GM12801 (cell line): ENCODE data around the gene ERVW-1.

Source experiments
- TF ChIP-seq, protein P1 (sequence below): IDR thresholded peaks from one replicate; pipeline ENCODE4 v1.5.1; 2011; ENCODE audit warnings: control low read depth; ENCODE audit not compliant: insufficient read length; ENCODE audit errors: extremely low read depth

The ERVW-1 gene

DNA sequence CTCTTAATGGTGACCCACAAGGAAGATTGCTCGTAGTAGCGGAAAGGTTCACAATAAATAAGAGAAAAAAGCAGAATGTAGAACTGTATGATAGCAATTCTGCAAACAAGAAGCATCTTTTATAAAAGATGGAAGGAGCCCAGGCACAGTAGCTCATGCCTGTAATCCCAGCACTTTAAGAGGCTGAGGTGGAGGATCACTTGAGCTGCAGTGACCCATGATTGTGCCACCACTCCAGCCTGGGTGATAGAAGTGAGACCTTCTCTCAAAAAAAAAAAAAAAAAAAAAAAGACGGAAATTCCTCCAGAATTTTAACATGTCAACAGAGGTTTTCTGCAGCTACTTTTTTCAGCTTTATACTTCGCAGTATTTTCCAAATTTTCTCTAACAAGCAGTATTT is 17.2 kb downstream of the ERVW-1 start:
- TF ChIP-seq, protein P1, sequence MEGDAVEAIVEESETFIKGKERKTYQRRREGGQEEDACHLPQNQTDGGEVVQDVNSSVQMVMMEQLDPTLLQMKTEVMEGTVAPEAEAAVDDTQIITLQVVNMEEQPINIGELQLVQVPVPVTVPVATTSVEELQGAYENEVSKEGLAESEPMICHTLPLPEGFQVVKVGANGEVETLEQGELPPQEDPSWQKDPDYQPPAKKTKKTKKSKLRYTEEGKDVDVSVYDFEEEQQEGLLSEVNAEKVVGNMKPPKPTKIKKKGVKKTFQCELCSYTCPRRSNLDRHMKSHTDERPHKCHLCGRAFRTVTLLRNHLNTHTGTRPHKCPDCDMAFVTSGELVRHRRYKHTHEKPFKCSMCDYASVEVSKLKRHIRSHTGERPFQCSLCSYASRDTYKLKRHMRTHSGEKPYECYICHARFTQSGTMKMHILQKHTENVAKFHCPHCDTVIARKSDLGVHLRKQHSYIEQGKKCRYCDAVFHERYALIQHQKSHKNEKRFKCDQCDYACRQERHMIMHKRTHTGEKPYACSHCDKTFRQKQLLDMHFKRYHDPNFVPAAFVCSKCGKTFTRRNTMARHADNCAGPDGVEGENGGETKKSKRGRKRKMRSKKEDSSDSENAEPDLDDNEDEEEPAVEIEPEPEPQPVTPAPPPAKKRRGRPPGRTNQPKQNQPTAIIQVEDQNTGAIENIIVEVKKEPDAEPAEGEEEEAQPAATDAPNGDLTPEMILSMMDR: no peak

DNA sequence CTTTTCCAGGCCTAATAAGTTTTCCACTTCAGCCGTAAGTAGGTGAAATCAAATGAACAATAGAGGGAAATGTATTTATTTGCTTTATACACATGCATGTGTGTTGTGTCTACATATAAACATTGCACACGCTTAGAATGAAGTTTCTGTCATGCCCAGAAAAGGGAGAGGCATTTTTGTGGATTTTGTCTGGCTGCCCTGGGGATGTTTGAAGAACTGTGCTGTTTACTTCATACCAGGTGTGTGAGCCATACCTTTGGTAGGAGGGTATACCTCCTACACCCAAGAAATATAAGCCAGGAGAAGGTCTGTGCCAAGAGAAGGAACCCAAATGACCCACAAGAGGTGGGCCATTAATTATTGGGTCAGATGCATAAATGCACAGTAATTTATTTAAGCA is 17.6 kb downstream of the ERVW-1 start:
- TF ChIP-seq, protein P1: no peak

DNA sequence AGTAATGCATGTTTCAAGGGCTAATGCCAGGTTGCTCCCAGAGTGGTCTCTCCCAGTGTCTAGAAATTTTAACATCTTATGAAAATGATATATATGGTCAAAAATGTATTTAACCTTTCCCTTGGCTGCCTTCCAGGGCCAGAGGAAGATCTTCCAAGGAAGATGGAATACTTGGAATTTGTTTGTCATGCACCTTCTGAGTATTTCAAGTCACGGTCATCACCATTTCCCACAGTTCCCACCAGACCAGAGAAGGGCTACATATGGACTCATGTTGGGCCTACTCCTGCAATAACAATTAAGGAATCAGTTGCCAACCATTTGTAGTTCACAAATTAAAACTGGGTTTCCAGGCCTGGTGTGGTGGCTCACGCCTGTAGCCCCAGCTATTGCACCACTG is 21.5 kb downstream of the ERVW-1 start:
- TF ChIP-seq, protein P1: no peak

GRCh38 chr7:92451645-92452044 is 26.1 kb downstream of the ERVW-1 start:
- TF ChIP-seq, protein P1: no peak

DNA sequence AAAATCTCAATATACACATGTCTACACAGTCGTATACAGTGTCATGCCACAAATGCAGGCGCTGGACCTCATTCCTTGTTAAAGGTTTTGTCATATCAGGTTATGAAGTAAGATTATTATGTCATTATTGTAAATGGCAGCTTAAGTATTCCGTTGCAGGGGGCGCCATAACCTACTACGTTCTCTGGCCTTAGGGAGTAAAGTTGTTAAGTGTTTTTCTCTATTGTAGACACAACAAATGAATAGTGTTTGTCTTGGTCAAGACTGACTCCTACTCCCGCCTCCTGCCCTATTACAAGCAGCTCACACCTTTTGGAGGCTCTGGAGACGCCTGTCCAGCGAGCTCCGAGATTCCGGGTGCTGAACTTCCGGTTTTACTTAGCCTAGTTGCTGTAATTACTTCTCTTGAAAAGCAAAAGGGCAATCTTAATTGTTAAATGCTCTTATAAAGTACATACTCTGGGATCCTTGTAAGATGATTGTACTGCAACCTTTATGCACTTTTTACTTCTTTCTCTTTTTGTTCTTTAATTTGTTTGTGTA is 29.5 kb downstream of the ERVW-1 start:
- TF ChIP-seq, protein P1: no peak

GRCh38 chr7:92447345-92448204 is 30.2 kb downstream of the ERVW-1 start, which contains the start of gene GATAD1:
TSS of gene GATAD1 (plus strand) at chr7:92447482. CDS start at chr7:92447730, 248 bp downstream.
- TF ChIP-seq, protein P1: peak; percentile 58

GRCh38 chr7:92446869-92447344 is 30.8 kb downstream of the ERVW-1 start:
- TF ChIP-seq, protein P1: no peak
